IPS-11a (cell line): Measurements from ENCODE around the gene FGB.

Experiments
- H3K4me3 ChIP-seq: one replicate; pipeline ENCODE4 v1.5.1; 2013; ENCODE audit warnings: low read depth, low read length, control low read depth

The FGB gene

GRCh38 chr4:154565704-154566103 is 2.9 kb downstream of the FGB start:
- no peak overlapping the region for H3K4me3 ChIP-seq

GRCh38 chr4:154566639-154567204 is 3.9 kb downstream of the FGB start:
- H3K4me3 ChIP-seq = no peak overlapping the region

- H3K4me3 ChIP-seq = no peak overlapping the region
Observed at GRCh38 chr4:154569028-154569427, 6.2 kb downstream of the FGB start.

- no peak overlapping the region for H3K4me3 ChIP-seq
Observed at GRCh38 chr4:154569584-154569983, 6.8 kb downstream of the FGB start.

- no peak overlapping the region for H3K4me3 ChIP-seq
Observed at GRCh38 chr4:154573190-154573870, 10.5 kb downstream of the FGB start.

GRCh38 chr4:154574311-154574710 is 11.5 kb downstream of the FGB start:
- no peak overlapping the region for H3K4me3 ChIP-seq

- no peak overlapping the region for H3K4me3 ChIP-seq
Observed at GRCh38 chr4:154577324-154577723, 14.5 kb downstream of the FGB start.

GRCh38 chr4:154578919-154579318 is 16.1 kb downstream of the FGB start:
- H3K4me3 ChIP-seq = no peak overlapping the region

GRCh38 chr4:154579927-154580326 is 17.1 kb downstream of the FGB start:
- no peak overlapping the region for H3K4me3 ChIP-seq

GRCh38 chr4:154582723-154583122 is 19.9 kb downstream of the FGB start:
- H3K4me3 ChIP-seq = no peak overlapping the region

GRCh38 chr4:154583230-154583629 is 20.4 kb downstream of the FGB start:
- H3K4me3 ChIP-seq = no peak overlapping the region

GRCh38 chr4:154583677-154584076 is 20.9 kb downstream of the FGB start:
- no peak overlapping the region for H3K4me3 ChIP-seq

GRCh38 chr4:154584259-154584658 is 21.4 kb downstream of the FGB start:
- H3K4me3 ChIP-seq = no peak overlapping the region

- no peak overlapping the region for H3K4me3 ChIP-seq
Observed at GRCh38 chr4:154585369-154586018, 22.7 kb downstream of the FGB start.

GRCh38 chr4:154586296-154587033 is 23.7 kb downstream of the FGB start:
- H3K4me3 ChIP-seq = no peak overlapping the region

- no peak overlapping the region for H3K4me3 ChIP-seq
Observed at GRCh38 chr4:154588198-154588597, 25.4 kb downstream of the FGB start.

GRCh38 chr4:154589296-154590197 is 26.7 kb downstream of the FGB start:
- no peak overlapping the region for H3K4me3 ChIP-seq

GRCh38 chr4:154590329-154591006 is 27.7 kb downstream of the FGB start, which contains the start of gene FGA:
TSS of gene FGA (minus strand) at chr4:154590742. CDS start at chr4:154590687, 55 bp downstream.
- H3K4me3 ChIP-seq = no peak within 1 kb of the TSS

GRCh38 chr4:154591890-154592289 is 29.1 kb downstream of the FGB start:
- H3K4me3 ChIP-seq = no peak overlapping the region

- no peak overlapping the region for H3K4me3 ChIP-seq
Observed at GRCh38 chr4:154593868-154594267, 31.1 kb downstream of the FGB start.
